Colonic mucosa (tissue), 4 donors: ENCODE measurements around the gene CACNB1. TPM values are rescaled to one million over a fixed set of nuclear protein-coding genes. Genes with fewer than 3 reads are reported as not detected.

Source experiments
- DNase-seq: peaks from one replicate; pipeline ENCODE4 v3.0.0-alpha.2; 2020
- H3K27ac ChIP-seq: fragments of 200-600 bp; one replicate; pipeline ENCODE4 v1.8.0; 2021
- H3K27me3 ChIP-seq: fragments of 200-600 bp; one replicate; pipeline ENCODE4 v1.8.0; 2021
- H3K36me3 ChIP-seq: fragments of 200-600 bp; one replicate; pipeline ENCODE4 v1.8.0; 2021
- H3K4me1 ChIP-seq: fragments of 200-600 bp; one replicate; pipeline ENCODE4 v1.8.0; 2021; ENCODE audit warnings: mild to moderate bottlenecking
- H3K4me3 ChIP-seq: fragments of 200-600 bp; one replicate; pipeline ENCODE4 v1.8.0; 2021
- H3K9ac ChIP-seq, 2 donors: one replicate each; pipeline ENCODE4 v1.7.0; 2013; ENCODE audit warnings: control low read depth in 2 of 2, low read depth in 2 of 2, low read length in 2 of 2
- H3K9me3 ChIP-seq: fragments of 200-600 bp; one replicate; pipeline ENCODE4 v1.8.0; 2021
- intact Hi-C: fragments of 100-400 bp; cut with DNase I; formaldehyde crosslinking; loops from one replicate; pipeline ENCODE4 v1.14.1; 2022
- total RNA-seq, 2 donors: library from RNA; stranded (reverse); fragmentation: NEBNext Ultra II Directional in 1 of 2; extraction: Animal tissue kit (Norgen Biotek cat#: 25700) in 1 of 2; gene quantifications; one replicate each; pipeline ENCODE4 v1.2.1, GENCODE V29; 2021
- TF ChIP-seq, protein P1 (sequence below): fragments of 200-600 bp; IDR thresholded peaks from one replicate; pipeline ENCODE4 v1.8.0; 2022; ENCODE audit warnings: antibody characterized with exemption, mild to moderate bottlenecking
- donor health status: healthy.
- donor health status: DM: no; HTN: no; CAD: no.
- donor health status: DM: no; HTN: no; CAD: no.

The CACNB1 gene
- total RNA-seq, 2 donors from 2014 or later, result 5.9 to 8.8 TPM

- Histone ChIP-seq H3K36me3 (no peaks in the 10 kb centered on the region), H3K9me3 (no peaks in the 10 kb centered on the region), H3K4me3 (peak overlapping the region; percentile 74), H3K27ac (peak overlapping the region; percentile 76), H3K27me3 (no peaks in the 10 kb centered on the region), H3K9ac (peak overlapping the region; percentile 70 to 80), H3K4me1 (peaks cover 8% of the 10 kb centered on the region)
- TF ChIP-seq, protein P1, sequence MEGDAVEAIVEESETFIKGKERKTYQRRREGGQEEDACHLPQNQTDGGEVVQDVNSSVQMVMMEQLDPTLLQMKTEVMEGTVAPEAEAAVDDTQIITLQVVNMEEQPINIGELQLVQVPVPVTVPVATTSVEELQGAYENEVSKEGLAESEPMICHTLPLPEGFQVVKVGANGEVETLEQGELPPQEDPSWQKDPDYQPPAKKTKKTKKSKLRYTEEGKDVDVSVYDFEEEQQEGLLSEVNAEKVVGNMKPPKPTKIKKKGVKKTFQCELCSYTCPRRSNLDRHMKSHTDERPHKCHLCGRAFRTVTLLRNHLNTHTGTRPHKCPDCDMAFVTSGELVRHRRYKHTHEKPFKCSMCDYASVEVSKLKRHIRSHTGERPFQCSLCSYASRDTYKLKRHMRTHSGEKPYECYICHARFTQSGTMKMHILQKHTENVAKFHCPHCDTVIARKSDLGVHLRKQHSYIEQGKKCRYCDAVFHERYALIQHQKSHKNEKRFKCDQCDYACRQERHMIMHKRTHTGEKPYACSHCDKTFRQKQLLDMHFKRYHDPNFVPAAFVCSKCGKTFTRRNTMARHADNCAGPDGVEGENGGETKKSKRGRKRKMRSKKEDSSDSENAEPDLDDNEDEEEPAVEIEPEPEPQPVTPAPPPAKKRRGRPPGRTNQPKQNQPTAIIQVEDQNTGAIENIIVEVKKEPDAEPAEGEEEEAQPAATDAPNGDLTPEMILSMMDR, result no peak
- DNase-seq, result peak; percentile 58
- intact Hi-C loops, result no loop called here
Measured at GRCh38 chr17:39196808-39197291, 619 bp downstream of the CACNB1 start.

- peaks cover 3% of the 10 kb centered on the region for H3K4me1 ChIP-seq
- intact Hi-C loops, result no loop called here
- H3K36me3 ChIP-seq, result no peaks in the 10 kb centered on the region
- H3K4me3 ChIP-seq, result peak overlapping the region; percentile 74
- H3K27me3 ChIP-seq, result no peaks in the 10 kb centered on the region
- no peak for DNase-seq
- H3K27ac ChIP-seq, result no peak overlapping the region
- H3K9ac ChIP-seq, result peak overlapping the region in 1 of 2 donors; percentile 20
- TF ChIP-seq, protein P1, result no peak
- H3K9me3 ChIP-seq, result no peaks in the 10 kb centered on the region
Measured at GRCh38 chr17:39196241-39196807, 1.1 kb downstream of the CACNB1 start.

DNA sequence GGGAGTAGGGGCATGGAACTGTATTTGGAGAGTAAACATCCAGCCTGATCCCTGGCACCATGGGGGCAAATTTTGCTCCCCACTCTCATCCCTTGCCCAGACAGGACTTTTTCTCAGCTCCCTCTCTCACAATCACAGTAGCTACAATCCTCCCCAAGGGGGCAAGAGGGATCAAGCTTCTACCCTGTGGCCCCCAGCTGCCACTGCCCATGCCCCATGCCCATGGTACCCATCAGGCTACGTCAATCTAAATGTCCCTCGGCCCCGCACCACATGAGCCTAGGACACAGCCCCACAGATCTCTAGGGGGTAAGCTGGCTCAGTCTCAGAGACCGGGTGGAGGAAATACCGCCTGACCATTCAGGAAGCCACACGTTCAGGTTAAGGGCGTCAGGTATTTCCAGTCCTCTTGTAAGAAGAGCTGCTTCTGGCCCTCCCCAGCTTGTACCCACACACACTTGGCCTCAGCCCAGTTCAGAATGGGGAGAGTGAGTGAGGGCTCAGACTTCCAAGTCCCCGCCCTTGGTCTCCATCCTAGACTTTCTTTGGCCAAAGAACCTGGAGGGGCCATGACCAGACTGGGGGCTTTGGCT lies 1.8 kb downstream of the CACNB1 start:
- H3K4me3 ChIP-seq, result no peak overlapping the region
- intact Hi-C loops, result no loop called here
- no peak for DNase-seq
- no peaks in the 10 kb centered on the region for H3K36me3 ChIP-seq
- no peaks in the 10 kb centered on the region for H3K27me3 ChIP-seq
- H3K9me3 ChIP-seq, result no peaks in the 10 kb centered on the region
- H3K27ac ChIP-seq, result no peak overlapping the region
- TF ChIP-seq, protein P1, result no peak
- peak overlapping the region in 1 of 2 donors; percentile 50 for H3K9ac ChIP-seq
- no peaks in the 10 kb centered on the region for H3K4me1 ChIP-seq

GRCh38 chr17:39194985-39195524 lies 2.4 kb downstream of the CACNB1 start:
- H3K4me1 ChIP-seq, result no peaks in the 10 kb centered on the region
- no peak overlapping the region for H3K27ac ChIP-seq
- H3K9me3 ChIP-seq, result no peaks in the 10 kb centered on the region
- DNase-seq, result no peak
- intact Hi-C loops, result no loop called here
- TF ChIP-seq, protein P1, result no peak
- no peak overlapping the region for H3K4me3 ChIP-seq
- no peaks in the 10 kb centered on the region for H3K36me3 ChIP-seq
- no peak overlapping the region for H3K9ac ChIP-seq
- no peaks in the 10 kb centered on the region for H3K27me3 ChIP-seq

- H3K9ac ChIP-seq, result no peak overlapping the region
Measured at GRCh38 chr17:39194089-39194984, 3.1 kb downstream of the CACNB1 start.

More at GRCh38 chr17:39194089-39194984, 3.1 kb downstream of the CACNB1 start:
- no peaks in the 10 kb centered on the region for H3K9me3 ChIP-seq
- no peaks in the 10 kb centered on the region for H3K4me1 ChIP-seq
- DNase-seq, result no peak
- H3K4me3 ChIP-seq, result no peak overlapping the region
- H3K27me3 ChIP-seq, result no peaks in the 10 kb centered on the region
- no peak overlapping the region for H3K27ac ChIP-seq
- H3K36me3 ChIP-seq, result no peaks in the 10 kb centered on the region
- intact Hi-C loops, result no loop called here
- TF ChIP-seq, protein P1, result no peak
